ENCODE measurements around the gene CD7.

CD7 gene

GRCh38 chr17:82317394-82318168, at the start of gene CD7:
Gene CD7, minus strand, starts transcription at chr17:82317608. Its CDS starts 113 bp downstream, at chr17:82317495.
- DNase-seq = no peak

- DNase-seq = no peak
Measured at GRCh38 chr17:82366749-82367148, 49.3 kb upstream of the CD7 start.

GRCh38 chr17:82365606-82366295, 48.3 kb upstream of the CD7 start:
- DNase-seq = no peak

GRCh38 chr17:82361885-82362633, 44.7 kb upstream of the CD7 start:
- no peak for DNase-seq

- DNase-seq = peak in 1 of 58 donors; percentile 16
Measured at GRCh38 chr17:82359451-82360074, 42.2 kb upstream of the CD7 start.

- no peak for DNase-seq
Measured at GRCh38 chr17:82358465-82359350, 41.3 kb upstream of the CD7 start, which contains the start of gene TEX19. Gene TEX19, plus strand, starts transcription at chr17:82359247. Its CDS starts 2,904 bp downstream, at chr17:82362151.

- no peak for DNase-seq
Measured at GRCh38 chr17:82357394-82357793, 40.0 kb upstream of the CD7 start.

- DNase-seq = no peak
Measured at GRCh38 chr17:82356845-82357355, 39.5 kb upstream of the CD7 start.

- DNase-seq = no peak
Measured at GRCh38 chr17:82355770-82356427, 38.5 kb upstream of the CD7 start.

- no peak for DNase-seq
Measured at GRCh38 chr17:82354804-82355308, 37.4 kb upstream of the CD7 start.

- DNase-seq = no peak
Measured at GRCh38 chr17:82353484-82353883, 36.1 kb upstream of the CD7 start.

- peak in 56 of 58 donors; percentile 9 to 91 (median 62) for DNase-seq
Measured at GRCh38 chr17:82351713-82352488, 34.5 kb upstream of the CD7 start.

GRCh38 chr17:82351254-82351712, 33.9 kb upstream of the CD7 start:
- no peak for DNase-seq

GRCh38 chr17:82350182-82351030, 33.0 kb upstream of the CD7 start:
- no peak for DNase-seq

- no peak for DNase-seq
Measured at GRCh38 chr17:82349287-82349701, 31.9 kb upstream of the CD7 start.

GRCh38 chr17:82348866-82349265, 31.5 kb upstream of the CD7 start:
- no peak for DNase-seq

- no peak for DNase-seq
Measured at GRCh38 chr17:82348434-82348833, 31.0 kb upstream of the CD7 start.
